Epithelial cell of esophagus (primary cell): Measurements from ENCODE around the gene DISP2.

ENCODE experiments used
- DNase-seq: peaks from one replicate; pipeline ENCODE4 v3.0.0; 2010; ENCODE audit warnings: low read depth
- H3K4me3 ChIP-seq: 2 replicates; pipeline ENCODE4 v1.5.1; 2011; ENCODE audit warnings: mild to moderate bottlenecking, low read length, control low read depth
- CTCF ChIP-seq: IDR thresholded peaks from 2 replicates; pipeline ENCODE4 v1.5.1; 2011; ENCODE audit warnings: low read depth, mild to moderate bottlenecking, low read length, control low read depth, inconsistent platforms; ENCODE audit not compliant: insufficient read depth; ENCODE audit errors: missing control alignments

The DISP2 gene

GRCh38 chr15:40322531-40323238 is 35.3 kb upstream of the DISP2 start:
- no peak for TF ChIP-seq CTCF
- DNase-seq: no peak
- H3K4me3 ChIP-seq: peak overlapping the region; percentile 47

GRCh38 chr15:40323239-40323952 is 34.6 kb upstream of the DISP2 start, which contains the start of gene INAFM2:
Gene INAFM2 (plus strand): TSS chr15:40323692. CDS start chr15:40324056, 364 bp downstream.
- peak; percentile 87 for DNase-seq
- TF ChIP-seq CTCF: peak; percentile 24
- peak within 1 kb of the TSS; percentile 53 for H3K4me3 ChIP-seq

- TF ChIP-seq CTCF: no peak
- DNase-seq: no peak
- H3K4me3 ChIP-seq: peak overlapping the region; percentile 53
These were observed 33.8 kb upstream of the DISP2 start for GRCh38 chr15:40323953-40324937.

- H3K4me3 ChIP-seq: peak overlapping the region; percentile 53
- DNase-seq: no peak
- TF ChIP-seq CTCF: no peak
These were observed 32.8 kb upstream of the DISP2 start for GRCh38 chr15:40325188-40325587.

- DNase-seq: no peak
- TF ChIP-seq CTCF: no peak
- H3K4me3 ChIP-seq: no peak overlapping the region
These were observed 32.3 kb upstream of the DISP2 start for GRCh38 chr15:40325700-40326099.

GRCh38 chr15:40327457-40327856 is 30.6 kb upstream of the DISP2 start:
- TF ChIP-seq CTCF: no peak
- no peak overlapping the region for H3K4me3 ChIP-seq
- no peak for DNase-seq
